Adrenal gland (tissue), 5 donors: ENCODE results near the gene HOXB2.
A peak's percentile ranks its signal among the peaks of the same experiment; 100 is the strongest.

ENCODE experiments used
- CTCF ChIP-seq, 6 experiments: fragments of 450-650 bp in 4 of 6; fragments of 200-600 bp in 2 of 6; sonication (generic) in 1 of 6; IDR thresholded peaks; 1 replicate in 5 of 6; 2 replicates in 1 of 6; pipeline versions ENCODE4 v1.5.1 to v1.8.0; 2016 to 2021; ENCODE audit warnings: antibody characterized with exemption in 6 of 6, mild to moderate bottlenecking in 2 of 6, moderate library complexity in 1 of 6
- POLR2A ChIP-seq, 2 donors: fragments of 450-650 bp; IDR thresholded peaks; one replicate each; pipeline ENCODE4 v1.6.1; 2017; ENCODE audit warnings: antibody characterized with exemption in 2 of 2, mild to moderate bottlenecking in 2 of 2, moderate library complexity in 1 of 2
- donor health status: DM: no; HTN: no; CAD: no.

DNA sequence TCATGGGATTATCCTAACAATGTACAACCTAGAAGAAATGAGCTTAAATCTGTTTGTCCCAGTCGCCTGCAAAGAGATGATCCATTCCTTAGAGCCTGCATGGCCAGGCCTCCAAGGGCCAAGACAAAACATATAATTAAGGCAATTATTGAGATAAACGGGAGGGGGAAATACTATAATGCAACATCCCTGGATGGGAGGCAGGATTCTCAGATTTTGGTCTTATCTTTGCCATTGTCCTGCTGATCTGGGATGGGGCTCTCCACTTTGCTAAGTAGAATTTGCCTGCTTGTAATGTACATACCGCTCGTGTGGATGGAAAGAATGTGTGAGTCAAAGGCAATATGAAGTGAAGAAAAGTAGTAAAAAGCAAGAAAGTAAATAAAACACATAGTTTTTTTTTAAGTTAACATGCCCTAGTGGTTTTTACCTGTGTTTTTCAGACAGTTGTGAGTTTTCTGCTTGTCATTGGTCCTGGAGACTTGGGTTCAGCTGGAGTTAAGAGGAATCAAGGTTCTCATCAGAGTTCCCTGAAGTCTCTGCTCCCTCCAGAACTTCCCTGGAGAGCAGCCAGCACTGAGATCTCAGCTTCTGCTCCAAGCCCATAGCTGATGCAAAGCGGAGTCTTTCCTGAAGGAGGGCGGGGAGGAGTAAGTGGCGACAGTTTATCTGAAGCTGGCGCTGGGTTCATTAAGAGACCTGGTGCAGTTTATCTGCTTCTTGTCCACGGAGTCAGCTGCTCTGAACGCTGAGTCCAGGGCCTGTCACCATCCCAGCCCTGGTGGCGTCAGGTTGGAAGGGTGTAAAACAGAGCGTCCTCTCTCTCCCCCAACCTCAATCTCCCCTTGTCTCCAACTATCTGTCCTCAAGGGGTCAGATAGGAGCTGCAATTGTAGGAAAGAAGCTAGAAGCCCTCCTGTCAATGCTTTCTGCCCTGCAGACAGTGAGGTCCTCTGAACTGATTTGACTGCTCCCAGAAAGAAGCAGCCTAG lies 44.2 kb downstream of the HOXB2 start:
- TF ChIP-seq CTCF (IDR thresholded peaks at IDR 0.05) (peak in 1 of 6 experiments; percentile 25), POLR2A (IDR thresholded peaks at IDR 0.05) (no peak)
